ENCODE data around the gene PLD6. TPM values are rescaled to one million over a fixed set of nuclear protein-coding genes. Genes with fewer than 3 reads are reported as not detected.
A peak's percentile ranks its signal among the peaks of the same experiment; 100 is the strongest.

Gene PLD6
- total RNA-seq, 1 experiment from 2014 or later: 0.09 TPM

- H3K14ac ChIP-seq (ENCODE audit: insufficient read depth, low read length): no peak overlapping the region
- H3K18ac ChIP-seq (ENCODE audit: insufficient read length, low read depth, low read length): no peak overlapping the region
- no peak overlapping the region for H2BK5ac ChIP-seq (ENCODE audit: insufficient read length, low read length)
- H2AK5ac ChIP-seq (ENCODE audit: insufficient read length, low read length): no peak overlapping the region
- no peaks in the 10 kb centered on the region for H4K20me1 ChIP-seq (ENCODE audit: control insufficient read depth, insufficient read depth, insufficient read length)
- WGBS (ENCODE audit: extremely low coverage, insufficient read length, low lambda C conversion rate): no CpG with 5 or more reads among the region's 10 CpGs
- no peaks in the 10 kb centered on the region for H3K23me2 ChIP-seq (ENCODE audit: insufficient read length, low read depth, low read length, poor library complexity, severe bottlenecking)
- H2BK15ac ChIP-seq (ENCODE audit: low read depth, low read length): no peak overlapping the region
- no peak overlapping the region for H3K23ac ChIP-seq (ENCODE audit: insufficient read length, low read depth, low read length)
- no peak overlapping the region for H3K4me3 Mint-ChIP-seq
- H3K79me2 ChIP-seq (ENCODE audit: insufficient read depth, low read length): no peaks in the 10 kb centered on the region
- H2BK120ac ChIP-seq (ENCODE audit: low read depth, low read length, poor library complexity, severe bottlenecking): no peak overlapping the region
- no peak overlapping the region for H3K56ac ChIP-seq (ENCODE audit: insufficient read length, low read depth, low read length)
- no peak overlapping the region for H3K4me2 ChIP-seq (ENCODE audit: insufficient read depth, insufficient read length, low read length)
- no peak overlapping the region for H3K4ac ChIP-seq (ENCODE audit: low read depth, low read length)
- no peak overlapping the region for H4K91ac ChIP-seq (ENCODE audit: insufficient read length, low read depth, low read length)
- DNase-seq: no peak
- no peak overlapping the region for H4K5ac ChIP-seq (ENCODE audit: insufficient read length, low read depth, low read length)
- H2BK12ac ChIP-seq (ENCODE audit: insufficient read length, low read depth, low read length): no peak overlapping the region
- no peaks in the 10 kb centered on the region for H3K9me3 Mint-ChIP-seq
- H3K4me1 Mint-ChIP-seq: peaks cover 2 to 16% of the 10 kb centered on the region in 2 experiments; a peak in 2 of 4 replicates
- no peak overlapping the region for H3K9ac ChIP-seq (ENCODE audit: extremely low read depth, insufficient read length, low read length)
- no peak overlapping the region for H3T11ph ChIP-seq (ENCODE audit: low read length)
- H3K4me1 ChIP-seq (ENCODE audit: insufficient read depth, low read length): no peaks in the 10 kb centered on the region
- no peaks in the 10 kb centered on the region for H3K27me3 ChIP-seq (ENCODE audit: insufficient read depth, low read length)
- no peak for TF ChIP-seq CTCF (conservative IDR thresholded peaks at IDR 0.05)
- H3K27me3 Mint-ChIP-seq (ENCODE audit: low read depth): no peaks in the 10 kb centered on the region
- no peak overlapping the region for H4K8ac ChIP-seq (replicated peaks; ENCODE audit: insufficient read length, low read depth, low read length)
- H3K27ac ChIP-seq (ENCODE audit: insufficient read length, low read depth, low read length): no peak overlapping the region
- H3K36me3 Mint-ChIP-seq (ENCODE audit: insufficient read depth in 1 of 3, low read depth in 3 of 3): peaks cover 18 to 58% (median 32%) of the 10 kb centered on the region in 3 experiments; a peak in 6 of 7 replicates
- no peak overlapping the region for H2BK20ac ChIP-seq (ENCODE audit: low read depth, low read length, poor library complexity, severe bottlenecking)
- peak overlapping the region in 1 of 3 experiments; percentile 34; a peak in 2 of 7 replicates for H3K27ac Mint-ChIP-seq
- H3K9me3 ChIP-seq (ENCODE audit: control insufficient read depth, low read depth, low read length): no peaks in the 10 kb centered on the region
- no peak overlapping the region for H2AFZ ChIP-seq (ENCODE audit: low read length)
- H3K79me1 ChIP-seq (ENCODE audit: insufficient read depth, low read depth, low read length, poor library complexity, severe bottlenecking): no peaks in the 10 kb centered on the region
These were observed 38.1 kb downstream of the PLD6 start for GRCh38 chr17:17167986-17168385.

Measured in H9 (cell line).